Liver (tissue), 9 donors: ENCODE measurements around the gene GATA2. TPM values are rescaled to one million over a fixed set of nuclear protein-coding genes. Genes with fewer than 3 reads are reported as not detected.

ENCODE experiments used
- DNase-seq: peaks from one replicate; pipeline ENCODE4 v3.0.0-alpha.2; 2017; ENCODE audit warnings: low spot score
- H3K27ac ChIP-seq, 2 donors: one replicate each; pipeline ENCODE4 v1.7.0; 2013; ENCODE audit warnings: inconsistent platforms in 2 of 2, low read length in 2 of 2, control low read depth in 1 of 2, low read depth in 1 of 2, mild to moderate bottlenecking in 1 of 2
- H3K27me3 ChIP-seq, 4 donors: one replicate each; pipeline versions ENCODE4 v1.6.1 to v1.7.0; 2013; ENCODE audit warnings: low read length in 3 of 4, inconsistent platforms in 1 of 4, mild to moderate bottlenecking in 1 of 4, moderate library complexity in 1 of 4; ENCODE audit not compliant: control insufficient read depth in 4 of 4, insufficient read depth in 4 of 4
- H3K36me3 ChIP-seq, 4 donors: one replicate each; pipeline versions ENCODE4 v1.6.1 to v1.7.0; 2013; ENCODE audit warnings: low read length in 3 of 4, mild to moderate bottlenecking in 3 of 4, low read depth in 1 of 4, moderate library complexity in 1 of 4; ENCODE audit not compliant: control insufficient read depth in 4 of 4, insufficient read depth in 3 of 4
- H3K4me1 ChIP-seq, 4 donors: one replicate each; pipeline versions ENCODE4 v1.6.1 to v1.7.0; 2013; ENCODE audit warnings: low read length in 3 of 4, mild to moderate bottlenecking in 3 of 4, moderate library complexity in 1 of 4; ENCODE audit not compliant: control insufficient read depth in 4 of 4, insufficient read depth in 4 of 4
- H3K4me3 ChIP-seq, 3 donors: one replicate each; pipeline versions ENCODE4 v1.6.1 to v1.7.0; 2013; ENCODE audit warnings: low read length in 3 of 3, control low read depth in 1 of 3, low read depth in 1 of 3, mild to moderate bottlenecking in 1 of 3
- H3K9ac ChIP-seq, 2 donors: one replicate each; pipeline ENCODE4 v1.7.0; 2013; ENCODE audit warnings: low read length in 2 of 2, mild to moderate bottlenecking in 2 of 2, moderate library complexity in 2 of 2, control low read depth in 1 of 2, low read depth in 1 of 2
- H3K9me3 ChIP-seq, 4 donors: one replicate each; pipeline versions ENCODE4 v1.6.1 to v1.7.0; 2013; ENCODE audit warnings: low read length in 3 of 4; ENCODE audit not compliant: control insufficient read depth in 4 of 4
- EGR1 ChIP-seq, 2 donors: IDR thresholded peaks; 2 replicates each; pipeline ENCODE4 v1.6.1; 2016 to 2018; ENCODE audit warnings: antibody characterized with exemption in 2 of 2, low read depth in 2 of 2
- FOXA1 ChIP-seq: IDR thresholded peaks from 2 replicates; pipeline ENCODE4 v1.6.1; 2016; ENCODE audit warnings: antibody characterized with exemption
- FOXA2 ChIP-seq: IDR thresholded peaks from 2 replicates; pipeline ENCODE4 v1.6.1; 2016; ENCODE audit warnings: antibody characterized with exemption
- GABPA ChIP-seq, 2 donors: IDR thresholded peaks in 1 of 2; conservative IDR thresholded peaks in 1 of 2; 2 replicates each; pipeline ENCODE4 v1.6.1; 2016; ENCODE audit warnings: antibody characterized with exemption in 2 of 2, mild to moderate bottlenecking in 1 of 2, moderate library complexity in 1 of 2
- HNF4A ChIP-seq, 2 donors: conservative IDR thresholded peaks; 2 replicates each; pipeline ENCODE4 v1.6.1; 2016; ENCODE audit warnings: antibody characterized with exemption in 2 of 2, mild to moderate bottlenecking in 2 of 2
- HNF4G ChIP-seq: IDR thresholded peaks from 2 replicates; pipeline ENCODE4 v1.6.1; 2016; ENCODE audit warnings: antibody characterized with exemption
- JUND ChIP-seq, 2 donors: IDR thresholded peaks; 2 replicates each; pipeline ENCODE4 v1.6.1; 2016; ENCODE audit warnings: antibody characterized with exemption in 2 of 2
- RAD21 ChIP-seq, 2 donors: IDR thresholded peaks; 2 replicates each; pipeline ENCODE4 v1.6.1; 2016; ENCODE audit warnings: antibody characterized with exemption in 2 of 2, mild to moderate bottlenecking in 2 of 2
- RXRA ChIP-seq, 2 donors: IDR thresholded peaks; 2 replicates each; pipeline ENCODE4 v1.6.1; 2017 to 2018; ENCODE audit warnings: antibody characterized with exemption in 2 of 2, mild to moderate bottlenecking in 1 of 2
- SP1 ChIP-seq: IDR thresholded peaks from 2 replicates; pipeline ENCODE4 v1.6.1; 2018; ENCODE audit warnings: antibody characterized with exemption, mild to moderate bottlenecking
- TAF1 ChIP-seq: conservative IDR thresholded peaks from 2 replicates; pipeline ENCODE4 v1.6.1; 2016; ENCODE audit warnings: antibody characterized with exemption, mild to moderate bottlenecking
- YY1 ChIP-seq: IDR thresholded peaks from 2 replicates; pipeline ENCODE4 v1.6.1; 2016; ENCODE audit warnings: antibody characterized with exemption, mild to moderate bottlenecking
- WGBS: extraction: QIAGEN DNeasy Blood & Tissue Kit; methylation state at CpG from one replicate; pipeline ENCODE4 v1.1.7; 2013; 5-methylcytosine and 5-hydroxymethylcytosine counted together
- polyA plus RNA-seq, 2 donors: library from polyadenylated mRNA; stranded (reverse) in 1 of 2; unstranded in 1 of 2; fragments of 200-250 nt in 1 of 2; fragments of >200 nt in 1 of 2; fragmentation: Nextera tagmentation in 1 of 2; extraction: Ambion mirVana in 1 of 2; gene quantifications; one replicate each; pipeline versions ENCODE4 v1.2.1 to v1.2.3, GENCODE V29; 2013 to 2015
- total RNA-seq, 2 donors: library from RNA; depleted of rRNA; stranded (reverse); fragments of >200 nt; gene quantifications; one replicate each; pipeline ENCODE4 v1.2.3, GENCODE V29; 2014
- TF ChIP-seq, protein P1 (sequence below): IDR thresholded peaks from 2 replicates; pipeline ENCODE4 v1.6.1; 2016; ENCODE audit warnings: antibody characterized with exemption
- TF ChIP-seq, protein P2 (sequence below): IDR thresholded peaks from 2 replicates; pipeline ENCODE4 v1.6.1; 2016; ENCODE audit warnings: antibody characterized with exemption, mild to moderate bottlenecking
- TF ChIP-seq, protein P3 (sequence below): fragments of 150-350 bp; IDR thresholded peaks from 2 replicates; pipeline ENCODE4 v1.5.1; 2017; ENCODE audit warnings: improper control_type of control experiment, low read depth, low read length; ENCODE audit not compliant: missing input control
- donor health status: healthy.
- donor health status: healthy.
- donor health status: healthy.
- donor health status: healthy.
- donor health status: healthy.

GATA2 gene
- total and polyA plus RNA-seq, 4 donors: 0.25 to 2.8 (median 0.54) TPM

DNA sequence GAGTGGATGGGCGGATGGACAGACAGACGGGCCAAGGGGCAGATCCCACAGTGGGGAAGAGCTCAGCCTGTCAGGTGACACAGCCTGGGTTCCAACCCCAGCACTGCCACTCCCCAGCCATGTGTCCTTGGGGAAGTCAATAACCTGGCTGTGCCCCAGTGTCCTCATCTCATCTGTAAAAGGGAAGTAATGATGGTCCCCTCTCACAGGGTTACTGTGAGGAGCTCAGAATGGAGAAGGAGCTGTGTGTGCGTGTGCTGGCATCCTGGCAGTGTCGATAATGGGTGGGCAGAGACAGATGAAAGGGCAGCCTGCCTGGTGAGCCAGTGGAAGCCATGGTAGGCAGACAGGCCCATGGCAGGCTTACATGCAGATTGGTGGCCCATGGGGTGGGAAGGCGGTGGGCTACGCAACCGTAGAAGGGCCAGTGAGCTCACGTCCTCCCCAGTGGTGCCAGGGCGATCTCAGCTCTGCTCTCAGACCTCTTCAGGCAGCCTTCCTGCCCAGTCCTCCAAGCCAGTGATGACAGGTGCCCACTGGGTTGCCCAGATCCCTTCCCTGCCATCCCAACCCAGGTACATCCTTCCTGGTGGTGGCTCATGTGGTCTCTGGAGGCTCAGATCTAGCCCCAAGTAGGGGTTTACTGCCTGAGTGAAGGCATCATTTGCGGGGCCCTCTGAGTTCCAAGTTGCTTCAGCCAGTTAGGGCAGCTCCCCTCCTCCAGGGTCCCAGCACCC, 24.0 kb downstream of the GATA2 start:
- 89% methylated on average over 10 of the region's 10 CpGs for WGBS
- no peak overlapping the region for H3K4me3 ChIP-seq
- TF ChIP-seq GABPA (IDR thresholded peaks at IDR 0.05 in 1 of 2, conservative IDR thresholded peaks at IDR 0.05 in 1 of 2): no peak
- no peak for TF ChIP-seq EGR1 (IDR thresholded peaks at IDR 0.05; ENCODE audit: low read depth in 2 of 2)
- no peak for TF ChIP-seq TAF1
- no peaks in the 10 kb centered on the region for H3K36me3 ChIP-seq
- DNase-seq: no peak
- no peak overlapping the region for H3K9ac ChIP-seq
- H3K9me3 ChIP-seq: peaks cover 0 to 3% (median 0%) of the 10 kb centered on the region in 4 donors
- H3K4me1 ChIP-seq: no peaks in the 10 kb centered on the region
- H3K27me3 ChIP-seq: peaks cover 0 to 3% (median 0%) of the 10 kb centered on the region in 4 donors
- H3K27ac ChIP-seq: no peak overlapping the region

DNA sequence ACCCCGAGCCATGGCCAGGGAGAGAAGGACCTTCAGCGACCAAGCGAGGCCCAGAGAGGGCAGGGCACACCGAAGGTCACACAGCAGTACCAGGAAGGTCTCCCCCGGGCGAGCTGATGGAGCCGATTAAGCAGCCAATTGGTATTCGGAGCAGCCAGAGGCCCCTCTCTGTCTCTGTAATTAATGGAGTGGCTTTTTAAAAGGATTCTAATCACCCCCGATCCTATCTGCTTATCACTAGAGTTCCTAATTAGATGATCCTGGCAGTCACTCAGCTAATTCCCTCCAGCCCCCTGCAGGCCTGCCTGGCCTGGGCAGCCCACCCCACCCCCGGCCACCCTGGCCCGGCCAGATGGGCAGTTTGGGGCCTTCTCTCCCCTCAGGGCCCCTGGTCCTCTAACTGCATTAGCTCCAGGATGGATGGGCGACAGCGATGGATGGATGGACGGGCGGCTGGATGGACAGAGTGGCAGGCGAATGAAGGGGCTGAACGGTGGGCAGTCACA, 24.7 kb downstream of the GATA2 start:
- Histone ChIP-seq H3K27me3 (peaks cover 0 to 3% (median 0%) of the 10 kb centered on the region in 4 donors), H3K9me3 (peaks cover 0 to 3% (median 0%) of the 10 kb centered on the region in 4 donors), H3K27ac (no peak overlapping the region), H3K4me1 (no peaks in the 10 kb centered on the region), H3K4me3 (no peak overlapping the region), H3K36me3 (no peaks in the 10 kb centered on the region), H3K9ac (no peak overlapping the region)
- 79% methylated on average over 17 of the region's 17 CpGs for WGBS
- TF ChIP-seq SP1 (no peak), FOXA1 (no peak), TAF1 (no peak)
- DNase-seq: no peak

DNA sequence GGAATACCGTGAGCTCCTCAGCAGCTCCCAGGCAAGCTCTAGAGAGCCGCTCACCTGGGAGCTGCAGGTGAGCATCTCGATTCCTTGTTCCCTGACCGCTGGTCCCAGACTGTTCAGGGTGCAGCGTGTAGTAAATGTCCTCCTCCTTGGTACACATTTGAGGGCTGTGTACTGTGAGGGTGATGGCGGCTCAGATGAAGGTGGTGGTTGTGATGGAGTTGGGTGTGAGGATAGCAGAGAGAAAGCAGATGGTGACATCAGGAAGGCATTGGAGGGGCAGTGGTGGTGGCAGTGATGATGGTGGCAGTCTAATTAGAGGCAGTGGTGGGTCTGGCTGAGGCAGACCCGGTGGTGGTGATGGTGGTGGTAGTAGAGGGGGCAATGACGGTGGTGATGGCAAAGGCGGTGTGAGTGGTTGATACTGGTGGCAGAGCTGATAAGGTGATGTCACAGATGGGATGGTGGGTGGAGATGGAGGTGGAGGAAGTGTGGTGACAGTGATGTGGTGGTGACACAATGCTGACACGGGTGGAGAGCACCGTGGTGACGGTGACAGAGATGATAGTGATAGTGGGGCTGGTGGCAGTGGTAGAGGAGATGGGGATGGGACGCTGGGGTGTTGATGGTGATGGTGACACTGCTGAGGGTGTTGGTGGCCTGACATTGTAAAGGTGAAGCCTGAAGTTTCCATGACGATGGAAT, 26.0 kb downstream of the GATA2 start, which contains the start of gene DNAJB8:
Gene DNAJB8 (minus strand): TSS at position 51 of the 702 bp plus-strand sequence. CDS start 3,645 bp downstream, outside the sequence.
- no peak for TF ChIP-seq HNF4A (conservative IDR thresholded peaks at IDR 0.05)
- no peak for TF ChIP-seq HNF4G
- no peak for TF ChIP-seq JUND (IDR thresholded peaks at IDR 0.05)
- TF ChIP-seq, protein P1, sequence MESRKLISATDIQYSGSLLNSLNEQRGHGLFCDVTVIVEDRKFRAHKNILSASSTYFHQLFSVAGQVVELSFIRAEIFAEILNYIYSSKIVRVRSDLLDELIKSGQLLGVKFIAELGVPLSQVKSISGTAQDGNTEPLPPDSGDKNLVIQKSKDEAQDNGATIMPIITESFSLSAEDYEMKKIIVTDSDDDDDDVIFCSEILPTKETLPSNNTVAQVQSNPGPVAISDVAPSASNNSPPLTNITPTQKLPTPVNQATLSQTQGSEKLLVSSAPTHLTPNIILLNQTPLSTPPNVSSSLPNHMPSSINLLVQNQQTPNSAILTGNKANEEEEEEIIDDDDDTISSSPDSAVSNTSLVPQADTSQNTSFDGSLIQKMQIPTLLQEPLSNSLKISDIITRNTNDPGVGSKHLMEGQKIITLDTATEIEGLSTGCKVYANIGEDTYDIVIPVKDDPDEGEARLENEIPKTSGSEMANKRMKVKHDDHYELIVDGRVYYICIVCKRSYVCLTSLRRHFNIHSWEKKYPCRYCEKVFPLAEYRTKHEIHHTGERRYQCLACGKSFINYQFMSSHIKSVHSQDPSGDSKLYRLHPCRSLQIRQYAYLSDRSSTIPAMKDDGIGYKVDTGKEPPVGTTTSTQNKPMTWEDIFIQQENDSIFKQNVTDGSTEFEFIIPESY: no peak
- no peak for TF ChIP-seq FOXA2
- no peak for TF ChIP-seq FOXA1
- TF ChIP-seq, protein P2, sequence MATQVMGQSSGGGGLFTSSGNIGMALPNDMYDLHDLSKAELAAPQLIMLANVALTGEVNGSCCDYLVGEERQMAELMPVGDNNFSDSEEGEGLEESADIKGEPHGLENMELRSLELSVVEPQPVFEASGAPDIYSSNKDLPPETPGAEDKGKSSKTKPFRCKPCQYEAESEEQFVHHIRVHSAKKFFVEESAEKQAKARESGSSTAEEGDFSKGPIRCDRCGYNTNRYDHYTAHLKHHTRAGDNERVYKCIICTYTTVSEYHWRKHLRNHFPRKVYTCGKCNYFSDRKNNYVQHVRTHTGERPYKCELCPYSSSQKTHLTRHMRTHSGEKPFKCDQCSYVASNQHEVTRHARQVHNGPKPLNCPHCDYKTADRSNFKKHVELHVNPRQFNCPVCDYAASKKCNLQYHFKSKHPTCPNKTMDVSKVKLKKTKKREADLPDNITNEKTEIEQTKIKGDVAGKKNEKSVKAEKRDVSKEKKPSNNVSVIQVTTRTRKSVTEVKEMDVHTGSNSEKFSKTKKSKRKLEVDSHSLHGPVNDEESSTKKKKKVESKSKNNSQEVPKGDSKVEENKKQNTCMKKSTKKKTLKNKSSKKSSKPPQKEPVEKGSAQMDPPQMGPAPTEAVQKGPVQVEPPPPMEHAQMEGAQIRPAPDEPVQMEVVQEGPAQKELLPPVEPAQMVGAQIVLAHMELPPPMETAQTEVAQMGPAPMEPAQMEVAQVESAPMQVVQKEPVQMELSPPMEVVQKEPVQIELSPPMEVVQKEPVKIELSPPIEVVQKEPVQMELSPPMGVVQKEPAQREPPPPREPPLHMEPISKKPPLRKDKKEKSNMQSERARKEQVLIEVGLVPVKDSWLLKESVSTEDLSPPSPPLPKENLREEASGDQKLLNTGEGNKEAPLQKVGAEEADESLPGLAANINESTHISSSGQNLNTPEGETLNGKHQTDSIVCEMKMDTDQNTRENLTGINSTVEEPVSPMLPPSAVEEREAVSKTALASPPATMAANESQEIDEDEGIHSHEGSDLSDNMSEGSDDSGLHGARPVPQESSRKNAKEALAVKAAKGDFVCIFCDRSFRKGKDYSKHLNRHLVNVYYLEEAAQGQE: no peak
- no peak for TF ChIP-seq RAD21 (IDR thresholded peaks at IDR 0.05)
- TF ChIP-seq EGR1 (IDR thresholded peaks at IDR 0.05; ENCODE audit: low read depth in 2 of 2): no peak
- TF ChIP-seq TAF1: no peak
- no peak for TF ChIP-seq SP1
- TF ChIP-seq, protein P3, sequence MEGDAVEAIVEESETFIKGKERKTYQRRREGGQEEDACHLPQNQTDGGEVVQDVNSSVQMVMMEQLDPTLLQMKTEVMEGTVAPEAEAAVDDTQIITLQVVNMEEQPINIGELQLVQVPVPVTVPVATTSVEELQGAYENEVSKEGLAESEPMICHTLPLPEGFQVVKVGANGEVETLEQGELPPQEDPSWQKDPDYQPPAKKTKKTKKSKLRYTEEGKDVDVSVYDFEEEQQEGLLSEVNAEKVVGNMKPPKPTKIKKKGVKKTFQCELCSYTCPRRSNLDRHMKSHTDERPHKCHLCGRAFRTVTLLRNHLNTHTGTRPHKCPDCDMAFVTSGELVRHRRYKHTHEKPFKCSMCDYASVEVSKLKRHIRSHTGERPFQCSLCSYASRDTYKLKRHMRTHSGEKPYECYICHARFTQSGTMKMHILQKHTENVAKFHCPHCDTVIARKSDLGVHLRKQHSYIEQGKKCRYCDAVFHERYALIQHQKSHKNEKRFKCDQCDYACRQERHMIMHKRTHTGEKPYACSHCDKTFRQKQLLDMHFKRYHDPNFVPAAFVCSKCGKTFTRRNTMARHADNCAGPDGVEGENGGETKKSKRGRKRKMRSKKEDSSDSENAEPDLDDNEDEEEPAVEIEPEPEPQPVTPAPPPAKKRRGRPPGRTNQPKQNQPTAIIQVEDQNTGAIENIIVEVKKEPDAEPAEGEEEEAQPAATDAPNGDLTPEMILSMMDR: no peak
- no peak for TF ChIP-seq YY1
- no peak for TF ChIP-seq GABPA (IDR thresholded peaks at IDR 0.05 in 1 of 2, conservative IDR thresholded peaks at IDR 0.05 in 1 of 2)
- TF ChIP-seq RXRA (IDR thresholded peaks at IDR 0.05): no peak
- no peaks in the 10 kb centered on the region for H3K36me3 ChIP-seq
- H3K27me3 ChIP-seq: peaks cover 0 to 3% (median 0%) of the 10 kb centered on the region in 4 donors
- WGBS: 76% methylated on average over 14 of the region's 14 CpGs
- H3K4me1 ChIP-seq: no peaks in the 10 kb centered on the region
- H3K27ac ChIP-seq: no peak within 1 kb of the TSS
- H3K9me3 ChIP-seq: peaks cover 0 to 3% (median 0%) of the 10 kb centered on the region in 4 donors
- DNase-seq: no peak
- H3K4me3 ChIP-seq: no peak within 1 kb of the TSS
- no peak within 1 kb of the TSS for H3K9ac ChIP-seq
